ENCODE measurements around the gene STEAP1.

STEAP1 gene

DNA sequence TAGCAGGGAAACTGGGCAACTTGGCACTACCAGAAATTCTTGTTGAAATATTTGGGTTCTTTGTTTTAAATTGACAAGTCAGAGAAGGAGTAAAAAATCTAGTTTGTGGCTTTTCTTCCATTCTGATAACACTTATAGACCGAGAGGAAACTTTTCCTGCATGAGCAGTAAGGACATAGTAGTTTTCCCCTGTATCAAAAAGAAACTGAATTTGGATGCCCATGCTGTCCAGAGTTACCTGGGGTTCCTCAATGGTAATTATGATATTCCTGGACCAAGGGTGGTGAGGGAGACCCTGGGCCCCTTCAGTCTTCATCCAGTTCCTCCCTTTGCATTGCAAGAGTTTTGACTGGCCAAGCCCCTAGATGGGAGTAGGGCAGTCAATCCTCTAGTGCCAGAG is 37.4 kb downstream of the STEAP1 start:
- TF ChIP-seq, protein P1, sequence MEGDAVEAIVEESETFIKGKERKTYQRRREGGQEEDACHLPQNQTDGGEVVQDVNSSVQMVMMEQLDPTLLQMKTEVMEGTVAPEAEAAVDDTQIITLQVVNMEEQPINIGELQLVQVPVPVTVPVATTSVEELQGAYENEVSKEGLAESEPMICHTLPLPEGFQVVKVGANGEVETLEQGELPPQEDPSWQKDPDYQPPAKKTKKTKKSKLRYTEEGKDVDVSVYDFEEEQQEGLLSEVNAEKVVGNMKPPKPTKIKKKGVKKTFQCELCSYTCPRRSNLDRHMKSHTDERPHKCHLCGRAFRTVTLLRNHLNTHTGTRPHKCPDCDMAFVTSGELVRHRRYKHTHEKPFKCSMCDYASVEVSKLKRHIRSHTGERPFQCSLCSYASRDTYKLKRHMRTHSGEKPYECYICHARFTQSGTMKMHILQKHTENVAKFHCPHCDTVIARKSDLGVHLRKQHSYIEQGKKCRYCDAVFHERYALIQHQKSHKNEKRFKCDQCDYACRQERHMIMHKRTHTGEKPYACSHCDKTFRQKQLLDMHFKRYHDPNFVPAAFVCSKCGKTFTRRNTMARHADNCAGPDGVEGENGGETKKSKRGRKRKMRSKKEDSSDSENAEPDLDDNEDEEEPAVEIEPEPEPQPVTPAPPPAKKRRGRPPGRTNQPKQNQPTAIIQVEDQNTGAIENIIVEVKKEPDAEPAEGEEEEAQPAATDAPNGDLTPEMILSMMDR (conservative IDR thresholded peaks at IDR 0.05): no peak
- H3K27ac ChIP-seq: peak overlapping the region; percentile 80

DNA sequence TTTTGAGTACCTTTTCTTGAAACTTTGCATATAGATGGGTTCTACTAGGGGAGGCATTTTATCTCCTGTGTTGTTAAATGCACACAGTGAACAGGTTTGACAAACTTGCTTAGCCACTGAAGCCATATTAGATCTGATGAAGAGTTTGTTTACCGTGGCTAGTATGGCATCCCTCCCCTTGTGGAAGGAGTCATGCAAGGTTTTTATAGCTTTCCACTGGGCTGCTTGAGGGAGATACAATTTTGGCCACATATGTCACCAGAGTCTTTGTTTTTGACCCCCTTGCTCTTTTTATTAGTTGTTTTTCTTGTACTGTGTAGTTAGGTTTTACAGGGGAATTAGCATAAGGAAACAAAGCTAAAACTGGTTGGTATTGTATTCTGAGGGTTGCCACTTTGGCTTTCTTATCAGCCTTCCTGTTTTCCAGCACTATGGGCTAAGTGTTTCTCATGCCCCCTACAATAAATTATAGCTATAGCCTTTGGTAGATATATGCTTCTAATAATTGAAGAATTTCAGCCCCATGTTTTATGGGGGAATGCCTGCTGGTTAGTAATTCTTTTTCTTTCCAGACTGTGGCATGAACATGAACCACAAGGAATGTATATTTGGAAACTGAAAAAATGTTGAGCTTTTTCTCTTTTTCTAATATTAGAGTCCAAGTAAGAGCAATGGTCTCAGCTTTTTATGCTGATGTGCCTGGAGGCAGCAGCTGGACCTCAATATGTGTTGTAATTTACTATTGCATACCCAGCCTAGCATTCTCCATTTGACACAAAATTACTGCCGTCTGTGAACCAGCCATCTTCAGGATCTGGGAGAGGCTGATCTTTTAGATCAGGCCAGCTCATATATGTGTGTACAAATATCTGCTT is 38.8 kb downstream of the STEAP1 start:
- TF ChIP-seq, protein P1 (conservative IDR thresholded peaks at IDR 0.05): 0 out of 2 replicates have a peak, but pooled peaks have one; percentile 10
- peak overlapping the region; percentile 80 for H3K27ac ChIP-seq

DNA sequence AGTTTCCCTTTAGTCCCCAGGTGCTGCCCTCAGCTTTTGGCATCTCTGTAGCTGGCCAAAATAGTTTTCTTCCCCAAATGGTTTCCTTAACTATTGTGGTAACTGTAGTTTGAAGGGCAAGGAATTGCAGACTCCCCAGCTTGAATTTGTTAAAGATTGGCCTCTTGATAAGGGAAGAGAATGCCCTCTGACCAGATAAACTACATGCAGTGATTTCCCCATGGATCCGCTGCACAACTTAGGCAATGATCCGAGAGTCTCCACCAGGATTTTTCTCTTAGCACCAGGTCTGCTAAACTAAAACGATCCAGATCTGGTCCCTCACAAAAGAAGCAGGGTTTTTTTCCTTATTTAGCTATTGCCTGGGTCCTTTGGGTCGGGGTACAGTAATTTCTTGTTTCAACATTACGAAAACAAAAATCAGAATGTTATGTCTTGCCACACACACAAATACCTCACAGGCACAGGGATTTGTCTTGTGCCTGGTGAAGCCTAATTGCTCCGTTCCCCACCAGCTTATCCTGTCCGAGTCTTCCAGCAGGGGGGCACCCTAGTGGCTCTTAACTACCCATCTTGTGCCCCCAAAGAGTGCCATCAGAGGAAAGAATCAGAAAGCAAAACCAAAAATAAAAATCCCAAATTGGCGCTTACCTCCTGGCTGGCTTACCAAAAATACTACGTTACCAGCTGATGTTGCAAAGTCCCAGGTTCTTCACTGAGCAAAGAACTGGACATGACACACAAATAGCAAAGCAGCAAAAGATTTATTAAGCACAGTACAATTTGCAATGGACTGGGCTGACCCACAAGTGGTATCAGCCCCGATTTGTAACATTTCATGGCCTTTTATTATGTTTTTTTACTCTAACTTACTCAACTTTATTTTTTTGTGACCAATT is 40.9 kb downstream of the STEAP1 start:
- TF ChIP-seq, protein P1 (conservative IDR thresholded peaks at IDR 0.05): no peak
- peak overlapping the region; percentile 80 for H3K27ac ChIP-seq

DNA sequence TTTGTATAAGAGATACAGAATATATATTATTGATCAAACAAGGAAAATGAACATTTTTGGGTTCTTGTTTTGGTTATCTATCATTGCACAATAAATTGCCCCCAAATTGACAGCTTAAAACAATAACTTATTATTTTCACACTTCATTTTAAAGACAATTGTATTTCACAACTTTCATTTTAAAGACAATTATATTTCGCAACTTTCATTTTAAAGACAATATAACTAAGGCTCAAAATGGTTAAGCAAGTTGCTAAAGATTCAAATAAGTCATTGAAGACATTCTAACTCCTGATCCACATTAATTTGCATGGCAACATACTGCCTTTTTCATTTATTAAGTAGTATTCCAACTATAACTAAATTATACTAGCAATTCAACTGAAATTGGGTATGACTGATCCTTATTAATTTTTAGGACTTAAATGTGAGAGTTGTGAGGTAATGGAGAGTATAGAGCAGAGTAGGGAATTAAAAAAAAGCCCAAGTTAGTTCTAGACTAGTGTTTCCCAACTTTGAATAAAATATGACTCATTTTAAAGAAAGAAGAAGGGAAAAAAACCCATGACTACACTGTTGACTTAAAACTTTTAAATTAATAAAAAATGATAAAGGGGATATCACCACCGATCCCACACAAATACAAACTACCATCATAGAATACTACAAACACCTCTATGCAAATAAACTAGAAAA is 47.4 kb downstream of the STEAP1 start:
- H3K27ac ChIP-seq: peak overlapping the region; percentile 4; the same call in 1 of the 2 replicates
- TF ChIP-seq, protein P1 (conservative IDR thresholded peaks at IDR 0.05): no peak

DNA sequence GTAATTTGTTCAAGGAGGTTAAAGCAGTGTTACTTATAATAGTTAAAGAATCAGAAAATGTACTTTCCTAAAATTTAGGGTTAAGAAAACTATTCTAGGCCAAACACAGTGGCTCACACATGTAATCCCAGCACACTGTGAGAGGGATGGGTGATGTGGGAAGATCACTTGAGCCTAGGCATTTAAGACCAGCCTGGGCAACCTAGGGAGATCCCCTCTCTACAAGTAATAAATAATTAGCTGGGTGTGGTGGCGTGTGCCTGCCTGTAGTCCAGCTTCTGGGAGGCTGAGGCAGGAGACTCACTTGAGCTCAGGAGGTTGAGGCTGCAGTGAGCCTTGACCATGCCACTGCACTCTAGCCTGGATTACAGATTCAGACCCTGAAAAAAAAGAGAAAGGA is 53.7 kb downstream of the STEAP1 start:
- H3K27ac ChIP-seq: no peak overlapping the region; the same call in 1 of the 2 replicates
- TF ChIP-seq, protein P1 (conservative IDR thresholded peaks at IDR 0.05): no peak

DNA sequence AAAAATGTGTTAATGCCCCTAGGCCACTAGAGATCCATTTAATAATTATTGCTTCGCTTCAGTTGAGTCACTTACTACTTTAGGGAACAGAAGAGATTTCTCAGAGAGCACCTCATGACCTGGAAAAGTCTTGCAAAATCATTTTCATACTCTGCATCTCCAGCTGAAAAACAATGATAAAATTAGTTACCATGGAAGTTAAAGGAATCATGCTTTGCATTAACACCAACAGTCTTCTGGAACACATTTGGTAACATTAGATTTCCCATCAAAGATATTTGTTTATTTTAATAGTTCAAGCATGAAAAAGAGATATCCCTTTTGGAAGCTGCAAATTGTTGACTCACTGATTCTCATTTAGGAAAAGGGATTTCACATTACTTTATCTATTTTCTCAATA is 55.5 kb downstream of the STEAP1 start:
- peak overlapping the region; percentile 100 for H3K27ac ChIP-seq
- TF ChIP-seq, protein P1 (conservative IDR thresholded peaks at IDR 0.05): no peak
